CD14-positive monocyte (primary cell): ENCODE results near the gene GBGT1. TPM values are rescaled to one million over a fixed set of nuclear protein-coding genes. Genes with fewer than 3 reads are reported as not detected.

ENCODE experiments used
- DNase-seq, 3 donors: peaks; one replicate each; pipeline ENCODE4 v3.0.0-alpha.2; 2011 to 2022
- H2AFZ ChIP-seq: 2 replicates; pipeline ENCODE4 v1.6.0; 2012; ENCODE audit warnings: mild to moderate bottlenecking, low read depth, low read length, inconsistent platforms; ENCODE audit not compliant: insufficient read depth, poor library complexity, severe bottlenecking
- H3K27ac ChIP-seq, 2 donors: 1 replicate in 1 of 2; 2 replicates in 1 of 2; pipeline ENCODE4 v1.5.1; 2012 to 2013; ENCODE audit warnings: low read length in 2 of 2, control low read depth in 1 of 2, inconsistent platforms in 1 of 2, low read depth in 1 of 2, mild to moderate bottlenecking in 1 of 2
- H3K27me3 ChIP-seq, 2 donors: one replicate each; pipeline versions ENCODE4 v1.6.0 to v1.6.1; 2011 to 2013; ENCODE audit warnings: low read length in 2 of 2; ENCODE audit not compliant: control insufficient read depth in 2 of 2, insufficient read depth in 2 of 2
- H3K36me3 ChIP-seq, 2 donors: replicated peaks in 1 of 2; 1 replicate in 1 of 2; 2 replicates in 1 of 2; pipeline versions ENCODE4 v1.5.1 to v1.6.1; 2012 to 2013; ENCODE audit warnings: low read length in 2 of 2, control low read depth in 1 of 2, inconsistent platforms in 1 of 2, mild to moderate bottlenecking in 1 of 2; ENCODE audit not compliant: insufficient read depth in 2 of 2, control insufficient read depth in 1 of 2
- H3K4me1 ChIP-seq, 2 donors: 1 replicate in 1 of 2; 2 replicates in 1 of 2; pipeline versions ENCODE4 v1.5.1 to v1.6.1; 2012 to 2013; ENCODE audit warnings: low read length in 2 of 2, control low read depth in 1 of 2, inconsistent platforms in 1 of 2, mild to moderate bottlenecking in 1 of 2, moderate library complexity in 1 of 2; ENCODE audit not compliant: insufficient read depth in 2 of 2, control insufficient read depth in 1 of 2
- H3K4me2 ChIP-seq: replicated peaks from 2 replicates; pipeline ENCODE3; 2012; ENCODE audit warnings: low read length, moderate library complexity, mild to moderate bottlenecking; ENCODE audit not compliant: poor library complexity, severe bottlenecking; ENCODE audit errors: extremely low read depth
- H3K4me3 ChIP-seq, 3 experiments: fragments of 200-600 bp in 1 of 3; sonication (generic) in 1 of 3; replicated peaks in 1 of 3; 1 replicate in 2 of 3; 2 replicates in 1 of 3; pipeline ENCODE4 v1.5.1; 2011 to 2013; ENCODE audit warnings: low read length in 3 of 3, mild to moderate bottlenecking in 3 of 3, control low read depth in 2 of 3, low read depth in 2 of 3, inconsistent platforms in 1 of 3, moderate library complexity in 1 of 3
- H3K79me2 ChIP-seq: 2 replicates; pipeline ENCODE4 v1.6.0; 2012; ENCODE audit warnings: mild to moderate bottlenecking, control low read depth, inconsistent platforms, low read length, moderate library complexity; ENCODE audit not compliant: insufficient read depth
- H3K9ac ChIP-seq: 2 replicates; pipeline ENCODE4 v1.6.0; 2017; ENCODE audit warnings: low read length, mild to moderate bottlenecking; ENCODE audit not compliant: insufficient read depth, poor library complexity, severe bottlenecking
- H3K9me3 ChIP-seq, 2 donors: replicated peaks in 1 of 2; 1 replicate in 1 of 2; 2 replicates in 1 of 2; pipeline versions ENCODE4 v1.5.1 to v1.6.1; 2012 to 2013; ENCODE audit warnings: low read length in 2 of 2, control low read depth in 1 of 2; ENCODE audit not compliant: control insufficient read depth in 1 of 2, insufficient read depth in 1 of 2
- H4K20me1 ChIP-seq: 2 replicates; pipeline ENCODE4 v1.6.0; 2012; ENCODE audit warnings: mild to moderate bottlenecking, low read length, control low read depth, moderate library complexity; ENCODE audit not compliant: insufficient read depth
- H3K27ac Mint-ChIP-seq, 7 donors: one replicate each; pipeline ENCODE4 v1.8.0; 2020; ENCODE audit warnings: mild to moderate bottlenecking in 7 of 7, mixed read lengths in 7 of 7, moderate library complexity in 6 of 7, inconsistent platforms in 2 of 7
- H3K27me3 Mint-ChIP-seq, 3 donors: one replicate each; pipeline ENCODE4 v1.8.0; 2021 to 2022; ENCODE audit warnings: low read depth in 3 of 3, mild to moderate bottlenecking in 3 of 3, mixed read lengths in 3 of 3, moderate library complexity in 3 of 3, inconsistent platforms in 1 of 3
- H3K36me3 Mint-ChIP-seq, 2 donors: one replicate each; pipeline ENCODE4 v1.8.0; 2020; ENCODE audit warnings: mixed read lengths in 2 of 2, inconsistent platforms in 1 of 2, mild to moderate bottlenecking in 1 of 2
- H3K4me1 Mint-ChIP-seq: one replicate; pipeline ENCODE4 v1.8.0; 2020; ENCODE audit warnings: mild to moderate bottlenecking, mixed read lengths
- H3K4me3 Mint-ChIP-seq, 2 donors: one replicate each; pipeline ENCODE4 v1.8.0; 2020; ENCODE audit warnings: mild to moderate bottlenecking in 2 of 2, mixed read lengths in 2 of 2, moderate library complexity in 1 of 2
- H3K9me3 Mint-ChIP-seq, 7 donors: one replicate each; pipeline ENCODE4 v1.8.0; 2020 to 2022; ENCODE audit warnings: mixed read lengths in 7 of 7, mild to moderate bottlenecking in 6 of 7, moderate library complexity in 6 of 7, inconsistent platforms in 2 of 7
- CTCF ChIP-seq: fragments of 200-600 bp; IDR thresholded peaks from one replicate; pipeline ENCODE4 v1.8.0; 2022; ENCODE audit warnings: antibody characterized with exemption, mild to moderate bottlenecking
- WGBS: methylation state at CpG from one replicate; pipeline ENCODE4 v1.1.5; 2013; ENCODE audit warnings: missing lambda C conversion rate; ENCODE audit not compliant: insufficient coverage; 5-methylcytosine and 5-hydroxymethylcytosine counted together
- intact Hi-C, 2 donors: fragments of 100-400 bp; cut with micrococcal nuclease; formaldehyde crosslinking; loops; one replicate each; pipeline versions ENCODE4 v1.15.0 to v1.15.1; 2023
- polyA plus RNA-seq, 3 donors: library from polyadenylated mRNA; depleted of rRNA in 1 of 3; unstranded in 2 of 3; stranded (reverse) in 1 of 3; fragments of 300-500 nt in 2 of 3; fragments of >200 nt in 1 of 3; fragmentation: Illumina TruSeq in 2 of 3; gene quantifications; 1 replicate in 2 of 3; 2 replicates in 1 of 3; pipeline ENCODE4 v1.2.3, GENCODE V29; 2012 to 2021

The GBGT1 gene
- polyA plus RNA-seq, 3 donors, result 7.1 to 40.1 (median 8.0) TPM

GRCh38 chr9:133144904-133145851 is 18.5 kb downstream of the GBGT1 start:
- H3K4me3 ChIP-seq, result peak overlapping the region in 1 of 3 experiments; percentile 65
- H3K79me2 ChIP-seq, result peaks cover 8% of the 10 kb centered on the region
- intact Hi-C loops, result loop anchor here (1.0 to 5.0 kb wide), 2 partner anchors 42 to 113 kb away; partner anchors contain the start of gene GTF3C5 (in 2 of the 2)
- H3K27me3 ChIP-seq, result no peaks in the 10 kb centered on the region
- Mint-ChIP-seq H3K4me1 (peaks cover 44% of the 10 kb centered on the region), H3K9me3 (no peaks in the 10 kb centered on the region), H3K4me3 (peak overlapping the region in 1 of 2 donors; percentile 85), H3K27ac (peak overlapping the region; percentile 71 to 89 (median 73)), H3K36me3 (no peaks in the 10 kb centered on the region), H3K27me3 (peaks cover under 1 to 12% (median 10%) of the 10 kb centered on the region in 3 donors)
- H3K36me3 ChIP-seq, result no peaks in the 10 kb centered on the region
- peaks cover 37 to 48% of the 10 kb centered on the region in 2 donors for H3K4me1 ChIP-seq
- DNase-seq, result peak in 2 of 3 donors; percentile 27 to 51
- H3K9me3 ChIP-seq, result no peaks in the 10 kb centered on the region
- H4K20me1 ChIP-seq, result peaks cover 69% of the 10 kb centered on the region
- H2AFZ ChIP-seq, result no peak overlapping the region
- TF ChIP-seq CTCF, result no peak
- H3K9ac ChIP-seq, result peak overlapping the region; percentile 55
- WGBS, result 62% methylated on average over 14 of the region's 19 CpGs
- peak overlapping the region; percentile 70 for H3K4me2 ChIP-seq
- H3K27ac ChIP-seq, result no peak overlapping the region

GRCh38 chr9:133144142-133144903 is 19.4 kb downstream of the GBGT1 start:
- Mint-ChIP-seq H3K27ac (peak overlapping the region in 6 of 7 donors; percentile 71 to 89 (median 76)), H3K4me1 (peaks cover 40% of the 10 kb centered on the region), H3K27me3 (peaks cover 0 to 10% (median 10%) of the 10 kb centered on the region in 3 donors), H3K4me3 (peak overlapping the region; percentile 60 to 85), H3K36me3 (no peaks in the 10 kb centered on the region), H3K9me3 (no peaks in the 10 kb centered on the region)
- peak overlapping the region; percentile 55 for H3K9ac ChIP-seq
- peak; percentile 87 to 97 (median 91) for DNase-seq
- peaks cover 8% of the 10 kb centered on the region for H3K79me2 ChIP-seq
- H3K4me3 ChIP-seq, result peak overlapping the region; percentile 0 to 65 (median 30)
- H3K36me3 ChIP-seq, result no peaks in the 10 kb centered on the region
- WGBS, result 8% methylated on average over 48 of the region's 52 CpGs
- peaks cover 70% of the 10 kb centered on the region for H4K20me1 ChIP-seq
- H3K4me1 ChIP-seq, result peaks cover 32 to 43% of the 10 kb centered on the region in 2 donors
- no peaks in the 10 kb centered on the region for H3K27me3 ChIP-seq
- peak; percentile 99 for TF ChIP-seq CTCF
- intact Hi-C loops, result loop anchor here in 1 of 2 donors (1.0 kb wide), 1 partner anchor 41 kb away; no protein-coding TSS in a partner anchor
- peak overlapping the region; percentile 70 for H3K4me2 ChIP-seq
- peak overlapping the region in 1 of 2 donors; percentile 31 for H3K27ac ChIP-seq
- H2AFZ ChIP-seq, result peak overlapping the region; percentile 45
- H3K9me3 ChIP-seq, result no peaks in the 10 kb centered on the region
